ENCODE measurements around the gene PLEKHA6.

Gene PLEKHA6

DNA sequence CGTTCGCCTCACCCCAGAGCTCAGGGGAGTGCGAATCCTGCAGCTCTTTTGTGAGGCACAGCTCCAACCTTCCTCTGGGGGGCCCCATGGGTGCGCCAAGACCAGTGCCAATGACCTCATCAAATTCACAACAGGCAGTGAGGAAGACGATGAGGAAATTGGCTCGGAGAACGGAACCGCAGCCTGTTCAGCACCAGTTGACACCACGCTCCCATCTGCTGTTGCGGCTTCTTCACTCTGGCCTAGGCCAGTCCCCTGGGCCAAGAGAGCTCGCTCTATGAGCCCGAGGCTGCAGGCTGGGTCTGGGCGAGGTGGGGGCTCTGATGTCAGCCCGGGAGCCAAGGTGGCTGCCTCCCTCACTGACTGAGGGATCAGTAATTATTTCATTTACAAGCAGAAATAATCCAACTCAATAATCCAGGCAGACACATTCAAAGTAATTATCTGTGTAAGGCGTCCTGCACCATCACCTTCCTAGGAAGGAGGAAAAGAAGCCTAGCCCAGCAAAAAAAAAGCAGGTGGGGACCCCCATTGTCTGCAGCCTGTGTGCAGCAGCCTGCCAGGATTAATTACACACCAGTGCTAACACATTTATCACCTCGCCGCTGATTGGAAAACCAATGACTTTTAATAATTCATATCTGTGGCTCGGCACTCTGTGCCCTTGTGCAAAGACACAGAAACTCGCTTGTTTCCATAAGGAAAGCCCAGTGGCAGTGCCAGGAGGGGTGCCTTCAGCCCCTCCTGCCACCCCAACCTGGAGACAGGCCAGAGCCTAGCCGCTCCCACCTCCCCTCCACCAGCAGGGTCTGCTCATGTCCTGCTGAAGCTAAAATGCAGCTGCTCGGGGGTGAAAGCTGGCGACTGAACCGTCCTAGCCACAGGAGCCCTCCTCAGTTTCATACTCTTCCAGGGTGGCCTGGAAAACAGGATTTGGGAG, 1.9 kb downstream of the PLEKHA6 start:
- DNase-seq (ENCODE audit: low spot score), result no peak

DNA sequence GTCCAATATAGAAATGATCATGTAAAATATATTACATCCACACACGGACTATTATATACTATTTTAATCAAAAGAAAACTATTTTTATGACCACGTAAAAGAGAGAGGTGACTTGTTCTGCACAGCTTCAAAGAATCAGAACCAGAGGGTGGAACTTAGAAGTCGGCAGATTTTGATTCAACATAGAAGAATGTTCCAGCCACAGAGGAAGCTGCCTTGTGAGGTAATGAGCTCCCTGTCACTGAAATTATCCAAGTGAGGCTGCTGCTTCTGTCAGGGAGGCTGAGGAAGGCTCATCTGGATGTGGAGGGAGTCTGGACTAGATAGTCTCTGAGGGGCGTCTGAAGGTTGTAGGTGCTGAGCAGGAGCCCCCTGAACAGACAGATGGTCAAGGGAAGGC, 2.7 kb downstream of the PLEKHA6 start:
- DNase-seq (ENCODE audit: low spot score), result no peak

DNA sequence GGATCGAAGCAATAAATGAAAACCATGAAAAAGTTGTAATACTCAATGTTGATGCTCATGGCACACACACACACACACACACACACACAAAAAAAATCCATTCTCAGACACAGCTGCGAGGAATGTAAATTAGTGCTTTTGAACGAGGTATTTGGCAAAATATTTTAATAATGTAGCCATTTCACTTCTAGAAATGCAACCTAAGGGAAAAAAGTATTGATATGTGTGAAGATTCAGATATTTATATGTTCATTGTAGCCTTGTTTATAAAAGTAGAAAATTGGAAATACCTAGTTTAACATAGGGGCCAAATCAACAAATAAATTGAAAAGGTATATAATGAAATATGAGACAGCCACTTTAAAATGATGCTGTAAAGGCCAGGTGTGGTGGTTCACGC, 3.8 kb downstream of the PLEKHA6 start:
- no peak for DNase-seq (ENCODE audit: low spot score)

DNA sequence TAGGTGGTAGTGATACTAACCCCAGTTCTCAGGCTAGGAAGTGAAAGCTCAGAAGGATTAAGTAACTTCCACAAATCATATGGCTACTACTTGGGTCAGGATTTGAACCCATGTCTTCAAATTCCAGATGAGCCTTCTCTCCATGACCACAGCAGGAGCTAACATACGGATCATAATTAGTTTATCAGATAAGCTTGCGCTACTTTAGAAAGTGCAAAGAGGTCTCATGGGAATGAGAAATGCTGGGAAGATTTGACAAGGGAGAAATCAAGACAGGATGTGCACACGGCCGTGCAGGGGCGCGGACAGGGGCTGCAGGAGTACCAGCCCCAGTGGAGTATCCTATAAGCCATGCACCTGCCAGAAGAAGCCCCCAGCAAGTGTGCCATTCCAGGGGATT, 5.2 kb downstream of the PLEKHA6 start:
- no peak for DNase-seq (ENCODE audit: low spot score)

DNA sequence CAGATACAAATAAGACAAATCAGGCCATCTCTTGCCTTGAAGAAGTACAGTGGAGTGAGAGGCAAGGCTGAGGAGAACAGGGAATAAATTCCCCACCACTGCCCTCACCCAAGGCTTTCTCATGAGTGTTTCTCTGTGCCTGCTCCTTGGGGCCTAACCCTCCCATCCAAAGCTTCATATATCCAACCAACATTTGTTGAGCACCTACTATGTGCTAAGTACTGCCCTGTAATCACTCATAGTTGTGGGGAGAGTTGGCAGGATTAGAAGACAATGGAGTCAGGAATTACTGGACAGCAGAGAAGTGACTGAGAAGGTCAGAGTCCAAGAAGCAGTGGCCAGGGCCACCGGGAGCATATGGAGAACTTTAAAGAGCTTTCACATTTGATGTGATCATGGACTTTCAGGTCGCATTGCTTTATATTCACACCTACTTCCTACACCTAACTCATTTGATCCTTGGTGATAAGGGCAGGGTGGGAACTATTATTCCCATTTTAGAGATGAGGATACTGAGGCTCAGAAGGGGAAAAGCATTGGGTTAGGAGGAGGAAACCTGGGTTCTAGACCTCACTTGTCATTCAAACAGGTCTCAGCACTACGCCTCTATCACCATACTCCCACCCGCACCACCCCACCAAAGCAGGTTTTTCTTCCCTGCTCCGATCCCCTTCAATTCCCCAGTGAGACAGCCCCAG, 6.4 kb downstream of the PLEKHA6 start:
- DNase-seq (ENCODE audit: low spot score), result no peak

DNA sequence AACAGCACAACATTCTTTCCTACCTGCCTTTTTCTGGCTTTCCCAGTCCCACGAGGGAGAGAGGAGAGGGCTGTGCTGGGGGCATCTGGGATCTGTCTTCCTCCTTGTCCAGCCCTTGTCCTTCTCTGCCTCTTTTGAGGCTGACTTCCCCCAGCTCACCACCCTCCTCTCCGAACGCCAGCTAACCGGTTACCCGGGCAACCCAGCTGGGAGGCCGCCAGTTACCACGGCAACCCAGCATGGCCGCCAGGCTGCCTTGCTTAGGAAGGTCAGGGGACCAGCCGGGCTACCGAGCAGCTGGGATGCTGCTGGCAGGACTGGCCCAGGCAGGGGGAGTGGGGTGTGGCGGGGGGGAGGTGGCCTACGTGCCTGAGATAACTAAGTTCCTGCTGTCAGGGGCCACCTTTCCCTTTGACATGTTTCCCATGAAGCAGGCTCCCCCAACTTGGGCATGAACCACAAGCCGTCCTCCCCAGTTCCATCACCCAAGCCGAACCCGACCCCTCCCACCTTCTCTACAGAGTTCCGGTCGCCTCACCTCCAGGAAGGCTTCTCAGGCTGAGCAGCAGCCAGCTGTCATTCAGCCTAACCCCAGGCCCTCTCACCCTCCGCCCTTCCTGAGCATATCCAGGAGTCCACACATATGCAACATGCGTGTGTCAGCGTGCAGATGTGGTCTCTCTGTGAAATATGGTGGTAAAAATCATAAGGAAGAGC, 8.7 kb downstream of the PLEKHA6 start:
- peak; percentile 90 for DNase-seq (ENCODE audit: low spot score)

DNA sequence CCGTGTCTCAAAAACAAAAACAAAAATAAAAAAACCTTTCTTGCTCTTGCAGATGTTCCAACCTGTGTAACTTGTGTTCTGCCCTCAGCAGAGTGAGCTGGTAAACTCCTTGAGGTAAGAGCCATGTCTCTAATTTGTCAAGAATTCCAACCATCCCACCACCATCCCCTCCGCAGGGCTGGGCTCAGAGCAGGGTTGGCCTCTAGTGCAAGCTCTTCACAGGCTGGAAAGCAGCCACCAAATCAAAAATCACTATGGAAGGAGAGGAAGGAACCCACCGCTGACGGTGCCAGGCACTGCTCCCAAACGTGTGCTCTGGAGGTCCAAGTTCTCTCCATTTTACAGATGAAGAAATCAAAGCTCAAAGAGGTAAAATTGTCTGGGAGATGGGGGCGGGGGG, 9.4 kb downstream of the PLEKHA6 start:
- no peak for DNase-seq (ENCODE audit: low spot score)

DNA sequence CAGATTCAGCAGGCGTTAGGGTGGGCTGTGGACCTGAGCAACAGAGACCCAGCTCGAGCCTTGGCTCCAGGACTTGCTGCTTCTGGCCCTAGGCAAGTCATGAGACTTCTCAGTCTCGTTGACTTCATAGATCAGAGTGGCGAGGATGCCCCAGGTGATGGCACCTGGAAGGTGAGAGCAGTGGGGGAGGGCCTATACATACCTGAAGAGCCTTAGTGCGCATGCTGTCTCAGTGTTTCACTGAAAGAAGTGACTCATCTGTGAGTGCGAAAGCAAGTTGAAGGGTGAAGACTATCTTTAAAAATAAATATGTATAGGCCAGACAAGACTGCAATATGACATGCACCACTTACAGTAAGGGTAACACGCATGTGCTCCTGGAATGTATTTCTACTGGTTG, 10.1 kb downstream of the PLEKHA6 start:
- no peak for DNase-seq (ENCODE audit: low spot score)

DNA sequence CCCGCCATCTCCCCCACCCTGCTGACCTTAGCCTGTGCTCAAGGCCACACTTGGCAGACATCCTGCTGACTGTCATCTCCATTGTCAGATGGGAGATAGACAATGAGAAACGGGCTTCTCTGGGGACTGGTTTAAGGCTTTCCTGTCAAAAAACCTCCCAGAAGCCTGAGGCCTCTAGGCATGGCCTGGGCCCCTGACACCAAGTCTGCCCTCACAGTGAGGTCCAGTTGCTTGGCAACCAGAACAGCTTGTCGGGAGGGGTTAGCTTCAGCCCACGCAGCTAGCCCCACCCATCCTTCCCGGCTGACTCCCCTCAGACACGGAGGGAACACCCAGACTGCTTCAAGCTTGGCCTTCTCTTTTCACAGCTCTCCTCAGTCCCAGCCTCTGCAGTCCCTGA, 11.0 kb downstream of the PLEKHA6 start:
- peak; percentile 79 for DNase-seq (ENCODE audit: low spot score)

DNA sequence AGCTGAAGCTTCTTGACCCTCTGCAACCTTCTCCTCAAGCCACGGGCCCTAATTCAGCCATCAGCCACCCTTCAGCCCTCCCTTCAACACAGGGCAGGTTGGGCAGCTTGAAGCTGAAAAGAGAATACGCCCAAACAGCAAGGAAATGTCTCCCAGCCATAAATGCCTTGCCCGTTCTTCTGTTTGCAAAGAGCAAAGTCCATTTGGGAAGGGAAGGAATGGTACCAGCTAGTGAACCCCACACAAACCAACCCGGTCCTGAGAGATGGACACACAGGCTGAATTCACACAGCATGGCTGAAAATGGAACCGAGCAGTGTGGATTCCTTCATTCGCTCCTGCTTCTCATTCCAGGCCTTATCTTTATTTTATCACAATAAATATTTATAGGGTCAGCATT, 11.5 kb downstream of the PLEKHA6 start:
- DNase-seq (ENCODE audit: low spot score), result no peak

DNA sequence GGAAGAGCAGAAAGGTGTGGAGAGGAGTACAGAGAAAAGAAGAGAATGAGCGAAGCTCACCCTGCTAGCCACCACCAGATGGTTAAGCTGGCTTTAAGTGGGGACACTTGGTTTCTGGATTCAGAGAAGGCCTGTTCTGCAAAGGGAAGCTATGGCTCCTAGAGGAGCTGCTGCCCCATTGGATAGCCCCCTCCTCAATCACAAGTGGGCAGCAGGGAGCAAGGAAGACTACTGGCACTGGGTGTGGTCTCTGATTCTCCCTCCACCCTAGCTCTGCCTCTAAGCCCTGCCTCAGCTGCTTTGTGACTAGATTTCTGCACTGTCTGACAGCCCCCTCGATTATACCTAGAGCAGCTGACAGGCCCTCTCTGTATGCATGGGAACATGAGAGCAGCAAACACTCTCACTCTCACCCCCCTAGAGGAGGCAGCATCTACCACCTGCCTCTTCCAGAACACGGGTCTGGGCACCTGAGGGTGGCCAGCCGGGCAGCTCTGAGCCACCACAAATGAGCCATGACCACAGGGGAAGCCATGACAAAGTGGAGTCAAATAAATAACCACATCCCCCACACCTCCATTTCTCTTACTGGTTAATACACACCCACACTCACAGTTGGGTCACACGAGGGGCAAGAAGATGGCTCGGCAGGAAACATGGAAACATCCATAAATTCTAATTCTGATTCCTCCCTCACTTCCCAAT, 13.6 kb downstream of the PLEKHA6 start:
- no peak for DNase-seq (ENCODE audit: low spot score)

DNA sequence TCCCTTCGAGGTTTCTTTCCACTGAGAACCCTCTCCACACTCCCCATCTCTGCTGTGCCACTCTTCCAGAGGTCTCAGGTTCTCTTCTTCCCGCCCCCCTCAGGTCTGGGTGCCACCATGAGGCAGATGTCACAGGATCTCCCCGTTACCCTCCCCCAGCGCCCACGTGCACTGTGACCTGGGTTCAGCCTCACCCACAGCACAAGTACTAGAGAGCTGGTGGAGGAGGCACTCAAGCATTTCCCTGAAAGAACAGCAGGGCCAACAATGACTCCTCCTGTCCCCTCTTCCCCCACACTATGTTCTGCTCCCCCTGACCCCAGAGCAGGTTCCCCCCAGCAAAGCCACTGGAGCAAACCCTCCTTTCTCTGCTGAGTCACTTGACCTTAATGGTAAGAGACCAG, 14.3 kb downstream of the PLEKHA6 start:
- no peak for DNase-seq (ENCODE audit: low spot score)

DNA sequence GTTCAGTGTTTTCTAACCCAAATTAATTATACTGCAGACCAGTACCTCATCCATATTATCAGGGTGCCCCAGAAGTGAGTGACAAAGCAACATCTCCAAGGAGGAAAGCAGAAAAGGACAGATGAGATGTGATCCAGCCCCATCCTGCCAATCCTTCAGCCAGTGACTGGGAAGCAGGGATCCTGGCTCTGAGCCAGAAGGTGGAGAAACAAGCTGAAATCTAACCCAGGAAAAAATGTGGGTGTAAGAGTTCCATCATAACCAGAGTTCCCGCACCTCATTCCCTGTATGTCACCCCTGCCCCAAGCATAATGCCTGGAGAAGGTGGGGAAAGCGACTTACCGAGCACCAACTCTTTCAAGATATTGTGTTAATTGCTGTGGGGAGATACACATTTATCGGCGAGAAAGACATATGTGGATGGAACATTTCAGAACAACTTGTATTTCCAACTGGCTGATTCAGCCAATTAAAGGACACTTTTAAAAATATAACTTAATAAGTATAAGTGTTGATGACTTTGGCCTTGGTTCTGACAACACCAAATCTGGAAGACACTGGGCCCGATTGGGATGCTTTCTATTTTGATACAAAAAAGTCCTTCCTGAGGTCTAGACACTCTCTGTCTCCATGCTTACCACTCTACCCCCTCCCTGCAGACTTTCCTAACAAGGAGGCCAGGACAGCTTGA, 14.9 kb downstream of the PLEKHA6 start:
- DNase-seq (ENCODE audit: low spot score), result no peak

DNA sequence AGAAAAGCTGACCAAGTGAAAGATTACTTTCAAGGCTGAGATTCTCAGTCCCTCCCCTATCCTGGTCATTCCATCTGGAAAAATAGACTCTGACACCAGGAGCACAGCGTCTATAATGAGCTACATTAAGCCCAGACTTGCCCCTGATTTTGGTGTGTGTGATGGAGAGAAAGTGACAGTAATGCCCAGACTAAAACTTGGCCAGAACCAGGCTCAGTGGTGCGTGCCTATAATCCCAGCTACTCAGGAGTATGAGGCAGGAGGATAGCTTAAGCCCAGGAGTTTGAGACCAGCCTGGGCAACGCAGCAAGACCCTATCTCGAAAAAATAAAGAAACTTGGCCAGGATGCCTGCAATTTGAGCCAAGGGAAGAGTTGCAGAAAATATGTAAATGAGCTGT, 15.9 kb downstream of the PLEKHA6 start:
- no peak for DNase-seq (ENCODE audit: low spot score)

DNA sequence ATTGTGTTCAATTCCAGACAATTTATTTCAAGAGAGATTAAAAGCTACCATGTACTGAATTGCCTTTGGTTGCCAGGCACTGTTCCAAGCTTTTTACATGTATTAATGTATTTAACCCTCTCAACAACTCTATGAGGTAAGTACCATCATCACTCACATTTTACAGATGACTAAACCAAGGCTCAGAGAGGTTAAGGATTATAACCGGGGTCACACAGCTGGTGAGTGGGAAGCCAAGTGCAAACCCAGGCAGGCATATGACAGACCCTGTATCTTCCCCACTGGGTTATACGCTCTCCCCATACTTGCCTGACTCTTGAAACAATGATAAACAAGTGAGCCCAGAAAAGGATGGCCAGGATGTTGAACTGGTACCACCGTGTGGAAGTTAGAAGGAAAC, 16.5 kb downstream of the PLEKHA6 start:
- no peak for DNase-seq (ENCODE audit: low spot score)

DNA sequence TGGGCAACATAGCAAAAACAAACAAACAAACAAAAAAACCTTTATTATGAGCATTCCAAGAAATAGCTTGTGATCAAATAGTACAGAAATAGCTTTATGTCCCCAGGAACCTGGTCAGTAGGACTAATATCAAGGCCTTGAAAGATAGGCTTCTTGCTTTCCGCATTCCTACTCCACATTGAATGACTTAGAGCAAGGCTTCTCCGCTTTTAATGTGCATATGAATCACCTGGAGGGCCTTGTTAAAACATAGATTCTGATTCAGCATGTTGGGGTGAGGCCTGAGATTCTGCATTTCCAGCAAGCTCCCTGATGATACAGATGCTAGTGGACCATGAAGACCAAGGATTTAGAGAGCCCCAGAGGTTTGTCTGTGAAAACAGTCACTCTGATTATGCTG, 17.4 kb downstream of the PLEKHA6 start:
- no peak for DNase-seq (ENCODE audit: low spot score)

DNA sequence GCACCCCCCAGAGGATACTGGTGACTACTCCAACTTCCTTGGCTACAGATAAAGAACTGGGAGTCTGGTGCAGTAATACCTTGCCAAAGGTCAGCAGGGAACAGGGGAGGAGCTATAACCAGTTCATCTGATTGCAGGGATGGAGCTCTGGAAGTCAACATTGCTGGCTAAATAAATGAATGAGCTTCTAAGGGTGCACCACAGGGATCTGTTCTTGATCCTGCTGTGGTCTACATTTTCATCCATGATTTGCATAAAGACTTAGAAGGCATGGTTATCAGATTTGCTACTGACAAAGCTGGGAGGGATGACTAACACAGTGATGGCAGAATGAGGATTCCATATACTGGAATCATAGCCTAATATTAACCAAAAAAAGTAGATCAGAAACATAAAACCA, 18.3 kb downstream of the PLEKHA6 start:
- DNase-seq (ENCODE audit: low spot score), result no peak

DNA sequence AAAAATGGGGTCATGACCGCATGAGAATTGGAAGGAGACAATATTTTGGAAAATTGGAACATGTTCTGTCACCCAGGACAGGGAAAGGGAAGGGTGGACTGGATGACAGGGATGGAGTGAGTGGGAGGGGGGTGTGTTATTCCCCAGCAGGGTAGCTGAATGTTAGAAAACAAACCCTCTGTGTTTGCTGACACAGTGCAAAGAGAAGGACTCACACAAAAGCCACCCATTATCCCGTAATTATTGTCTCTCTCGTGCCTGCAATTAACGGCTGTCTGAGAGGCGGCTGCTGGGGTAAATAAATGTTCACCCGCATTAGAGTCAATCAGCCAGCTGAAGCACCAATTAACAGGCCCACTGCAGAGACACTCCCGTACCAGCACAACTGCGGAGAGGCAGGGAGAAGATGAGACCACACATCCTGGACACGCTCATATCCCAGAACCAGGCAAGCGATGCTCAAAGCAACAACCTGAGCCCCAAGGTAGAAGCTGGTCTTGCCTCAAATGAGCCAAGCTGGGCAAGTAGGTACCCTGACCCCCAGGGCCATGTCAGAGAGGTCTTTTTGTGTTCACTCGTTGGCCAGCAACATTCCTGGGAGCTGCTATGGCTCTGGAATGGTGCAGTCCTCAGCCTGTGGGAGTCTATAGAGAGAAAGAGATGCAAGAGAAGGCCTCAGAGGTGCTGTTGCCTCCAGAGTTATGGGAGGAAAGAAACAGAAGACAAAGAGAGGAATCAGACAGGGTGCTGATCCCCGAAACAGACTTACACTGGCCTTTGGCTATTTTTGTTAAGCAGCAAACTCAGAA, 19.4 kb downstream of the PLEKHA6 start:
- DNase-seq (ENCODE audit: low spot score), result no peak

DNA sequence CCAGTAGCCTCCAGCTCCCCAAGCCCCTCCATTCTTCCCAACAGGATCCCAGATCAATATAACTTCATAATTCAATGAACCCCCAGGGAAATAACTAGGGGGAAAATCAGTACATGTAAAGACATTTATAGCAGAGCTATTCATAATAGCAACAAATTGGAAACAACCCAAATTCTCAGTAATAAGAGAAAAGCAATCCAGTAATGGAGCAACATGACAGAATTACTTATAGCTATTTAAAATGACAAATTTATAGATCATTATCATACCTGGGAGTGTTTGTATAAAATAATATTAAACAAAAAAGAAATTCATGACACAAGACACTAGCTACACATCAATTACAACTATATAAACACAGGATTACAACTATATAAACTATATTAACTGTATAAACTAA, 20.2 kb downstream of the PLEKHA6 start:
- DNase-seq (ENCODE audit: low spot score), result no peak

DNA sequence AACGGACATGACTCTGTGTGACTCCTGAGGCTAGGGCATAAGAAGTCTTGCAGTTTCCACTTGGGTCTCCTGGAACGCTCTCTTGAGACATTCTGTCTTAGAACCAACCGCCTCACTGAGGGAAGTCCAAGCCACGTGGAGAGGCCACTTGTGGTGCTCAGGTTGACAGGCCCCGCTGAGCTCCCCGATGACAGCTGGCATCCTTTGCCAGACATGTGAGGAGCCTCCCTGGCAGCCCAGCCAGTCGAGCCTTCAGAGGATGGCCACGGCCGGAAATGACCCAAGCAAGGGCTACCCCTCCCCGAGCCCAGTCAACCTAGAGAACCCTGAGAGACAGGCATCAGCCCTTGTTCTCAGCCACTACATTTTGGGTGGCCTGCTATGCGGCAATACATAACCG, 20.7 kb downstream of the PLEKHA6 start:
- no peak for DNase-seq (ENCODE audit: low spot score)

DNA sequence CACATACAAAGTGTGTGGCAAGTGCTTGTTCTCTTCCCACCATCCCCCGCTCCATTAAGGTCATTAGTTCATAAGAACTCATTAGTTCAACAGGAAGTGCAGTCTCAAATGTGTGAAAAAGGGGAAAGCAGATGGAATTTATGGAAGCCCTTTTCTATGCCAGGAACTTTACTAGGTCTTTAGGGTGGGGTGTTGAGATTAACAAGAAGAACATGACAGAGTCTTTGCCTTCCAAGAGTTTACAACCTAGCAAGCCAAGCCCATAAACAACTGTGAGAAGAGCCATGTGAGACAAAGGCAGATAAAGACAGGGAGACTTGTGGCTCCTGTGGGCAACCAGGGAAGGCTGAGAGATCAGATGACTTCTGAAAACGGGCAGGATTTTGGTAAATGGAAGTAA, 21.4 kb downstream of the PLEKHA6 start:
- DNase-seq (ENCODE audit: low spot score), result no peak

All from left forelimb (tissue), 1 donor.